Measurements from ENCODE around the gene APPL2. TPM values are rescaled to one million over a fixed set of nuclear protein-coding genes. Genes with fewer than 3 reads are reported as not detected.
"Not testable (repeated sequence)": the region's sequence is repeated elsewhere in the genome, so short reads cannot be mapped to it uniquely, and the experiment has no call there.

The APPL2 gene
- polyA plus RNA-seq, 3 donors = 81.0 to 88.9 (median 81.7) TPM

GRCh38 chr12:105257321-105257728 is 21.4 kb upstream of the APPL2 start:
- DNase-seq (ENCODE audit: low read depth in 3 of 3, low spot score in 2 of 3) = no peak

GRCh38 chr12:105256921-105257320 is 20.9 kb upstream of the APPL2 start:
- DNase-seq (ENCODE audit: low read depth in 3 of 3, low spot score in 2 of 3) = no peak

GRCh38 chr12:105256431-105256830 is 20.5 kb upstream of the APPL2 start:
- not testable (repeated sequence) for DNase-seq (ENCODE audit: low read depth in 3 of 3, low spot score in 2 of 3)

GRCh38 chr12:105256011-105256410 is 20.0 kb upstream of the APPL2 start:
- no peak for DNase-seq (ENCODE audit: low read depth in 3 of 3, low spot score in 2 of 3)

- no peak for DNase-seq (ENCODE audit: low read depth in 3 of 3, low spot score in 2 of 3)
Observed at GRCh38 chr12:105253866-105254513, 18.0 kb upstream of the APPL2 start.

- DNase-seq (ENCODE audit: low read depth in 3 of 3, low spot score in 2 of 3) = no peak
Observed at GRCh38 chr12:105252901-105253300, 16.9 kb upstream of the APPL2 start.

- not testable (repeated sequence) for DNase-seq (ENCODE audit: low read depth in 3 of 3, low spot score in 2 of 3)
Observed at GRCh38 chr12:105245776-105246427, 9.9 kb upstream of the APPL2 start.

- no peak for DNase-seq (ENCODE audit: low read depth in 3 of 3, low spot score in 2 of 3)
Observed at GRCh38 chr12:105245291-105245690, 9.3 kb upstream of the APPL2 start.

DNA sequence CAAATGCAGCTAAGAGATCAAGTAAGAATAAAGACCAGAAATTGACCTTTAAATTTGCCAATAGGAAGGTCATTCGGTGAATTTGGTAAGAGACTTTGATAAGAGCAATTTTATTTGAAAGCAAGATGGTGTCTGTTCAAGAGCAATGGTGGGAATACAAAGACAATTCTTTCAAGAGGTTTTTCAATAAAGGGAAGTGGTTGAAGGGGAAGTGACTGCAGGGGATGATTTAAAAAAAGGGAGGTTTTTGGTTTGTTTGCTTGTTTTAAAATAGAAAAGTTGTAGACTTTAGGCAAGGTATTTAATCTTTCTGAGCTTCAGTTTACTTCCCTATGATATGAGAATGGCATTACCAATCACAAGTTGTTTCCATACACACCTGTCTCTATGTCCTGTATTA is 4.3 kb upstream of the APPL2 start:
- DNase-seq (ENCODE audit: low read depth in 3 of 3, low spot score in 2 of 3) = no peak

GRCh38 chr12:105239304-105239703 is 3.3 kb upstream of the APPL2 start:
- no peak for DNase-seq (ENCODE audit: low read depth in 3 of 3, low spot score in 2 of 3)

DNA sequence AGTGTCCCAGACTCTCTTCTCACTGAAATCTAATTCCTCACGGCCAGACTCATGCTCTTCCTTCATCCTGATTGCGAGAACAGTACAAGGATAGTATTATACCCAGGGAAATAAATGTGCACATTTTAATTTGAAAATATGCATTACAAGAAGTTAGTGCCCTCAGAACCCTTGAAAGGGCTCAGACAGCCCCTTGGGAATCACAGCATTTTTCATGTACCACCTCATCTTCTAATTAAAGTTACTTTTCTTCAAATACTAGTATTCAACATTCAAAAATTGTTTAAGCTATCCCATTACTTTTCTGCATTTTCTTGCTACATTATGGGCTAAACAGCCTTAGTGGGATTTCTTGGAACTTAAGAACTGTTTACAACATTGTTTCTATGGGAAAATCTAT is 1.7 kb upstream of the APPL2 start:
- DNase-seq (ENCODE audit: low read depth in 3 of 3, low spot score in 2 of 3) = no peak

DNA sequence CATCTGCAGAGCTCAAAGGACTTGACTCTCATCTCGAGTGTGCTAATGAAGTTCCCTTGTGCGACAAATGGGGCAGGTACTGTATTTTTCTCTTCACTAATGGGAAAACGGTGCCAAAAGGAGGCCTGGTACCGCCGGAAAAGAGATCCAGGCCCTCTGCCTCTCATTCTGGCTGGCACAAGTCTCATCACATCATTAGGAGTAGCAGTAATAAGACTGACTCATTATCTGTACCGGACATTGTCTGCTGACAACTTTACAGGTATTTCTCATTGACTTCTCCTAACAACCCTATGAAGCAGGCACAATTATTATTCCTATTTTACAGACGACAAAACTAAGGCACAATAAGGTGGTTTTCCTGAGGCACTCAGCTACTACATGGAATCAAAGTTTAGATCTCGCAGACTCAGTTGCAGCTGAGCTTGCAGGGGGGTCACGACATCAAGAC is 668 bp downstream of the APPL2 start:
- peak in 2 of 3 donors; percentile 21 to 36 for DNase-seq (ENCODE audit: low read depth in 3 of 3, low spot score in 2 of 3)

- no peak for DNase-seq (ENCODE audit: low read depth in 3 of 3, low spot score in 2 of 3)
Observed at GRCh38 chr12:105234197-105234596, 1.8 kb downstream of the APPL2 start.

GRCh38 chr12:105233041-105233905 is 2.7 kb downstream of the APPL2 start:
- DNase-seq (ENCODE audit: low read depth in 3 of 3, low spot score in 2 of 3) = no peak

DNA sequence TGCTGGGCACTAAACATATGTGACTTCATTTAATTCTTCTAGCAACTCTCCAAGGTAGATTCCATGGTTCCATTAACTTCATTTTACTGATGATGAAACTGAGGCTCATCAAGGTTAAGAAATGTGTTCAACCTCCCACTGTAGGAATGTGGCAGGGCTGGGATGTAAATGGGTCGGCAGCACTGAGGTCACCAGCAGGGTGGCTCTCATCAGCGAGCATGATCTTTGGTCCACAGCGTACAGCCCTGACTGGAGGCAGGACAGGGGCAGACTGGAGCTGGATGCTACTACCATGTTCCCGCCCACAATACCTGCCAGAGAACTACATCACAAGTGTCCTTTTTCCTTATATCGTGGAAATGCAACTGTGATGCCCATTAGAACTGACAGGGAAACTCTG is 4.6 kb downstream of the APPL2 start:
- no peak for DNase-seq (ENCODE audit: low read depth in 3 of 3, low spot score in 2 of 3)

- DNase-seq (ENCODE audit: low read depth in 3 of 3, low spot score in 2 of 3) = no peak
Observed at GRCh38 chr12:105229371-105229770, 6.6 kb downstream of the APPL2 start.

- no peak for DNase-seq (ENCODE audit: low read depth in 3 of 3, low spot score in 2 of 3)
Observed at GRCh38 chr12:105228966-105229365, 7.0 kb downstream of the APPL2 start.

- no peak for DNase-seq (ENCODE audit: low read depth in 3 of 3, low spot score in 2 of 3)
Observed at GRCh38 chr12:105228494-105228893, 7.5 kb downstream of the APPL2 start.

GRCh38 chr12:105227879-105228278 is 8.1 kb downstream of the APPL2 start:
- DNase-seq (ENCODE audit: low read depth in 3 of 3, low spot score in 2 of 3) = no peak

- DNase-seq (ENCODE audit: low read depth in 3 of 3, low spot score in 2 of 3) = no peak
Observed at GRCh38 chr12:105226219-105226618, 9.8 kb downstream of the APPL2 start.

- DNase-seq (ENCODE audit: low read depth in 3 of 3, low spot score in 2 of 3) = no peak
Observed at GRCh38 chr12:105225505-105226015, 10.4 kb downstream of the APPL2 start.

Data from right renal cortex interstitium (tissue), 3 donors.